ENCODE results near the gene PCYOX1L.

DNA sequence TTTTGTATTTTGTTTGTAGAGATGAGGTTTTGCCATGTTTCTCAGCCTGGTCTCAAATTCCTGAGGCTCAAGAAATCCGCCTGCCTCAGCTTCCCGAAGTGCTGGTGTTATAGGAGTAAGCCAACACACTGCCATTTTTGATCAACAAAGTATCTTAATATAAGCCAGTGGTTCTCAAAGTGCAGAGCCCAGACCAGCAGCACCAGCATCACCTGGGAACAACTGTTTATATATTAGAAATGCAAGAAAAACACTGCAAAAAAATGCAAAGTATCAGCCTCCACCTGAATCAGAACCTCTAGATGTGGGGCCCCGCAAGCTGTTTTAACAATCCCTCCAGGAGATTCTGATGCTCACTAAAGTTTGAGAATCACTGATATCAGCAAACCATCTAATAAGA lies 15.1 kb downstream of the PCYOX1L start:
- TF ChIP-seq NRF1 (IDR thresholded peaks at IDR 0.05; ENCODE audit: low read depth, low read length): no peak
- TF ChIP-seq KDM1A (IDR thresholded peaks at IDR 0.05; ENCODE audit: borderline replicate concordance, low read length): no peak
- TF ChIP-seq POLR2A (IDR thresholded peaks at IDR 0.05; ENCODE audit: control extremely low read depth in 1 of 2, low read depth in 2 of 2, low read length in 2 of 2): no peak
- no peak for TF ChIP-seq RBBP5 (IDR thresholded peaks at IDR 0.05; ENCODE audit: borderline replicate concordance, low read depth, low read length)
- no peak for TF ChIP-seq ZNF274 (IDR thresholded peaks at IDR 0.05; ENCODE audit: borderline replicate concordance, extremely low read depth, low read length)
- TF ChIP-seq, protein P1, sequence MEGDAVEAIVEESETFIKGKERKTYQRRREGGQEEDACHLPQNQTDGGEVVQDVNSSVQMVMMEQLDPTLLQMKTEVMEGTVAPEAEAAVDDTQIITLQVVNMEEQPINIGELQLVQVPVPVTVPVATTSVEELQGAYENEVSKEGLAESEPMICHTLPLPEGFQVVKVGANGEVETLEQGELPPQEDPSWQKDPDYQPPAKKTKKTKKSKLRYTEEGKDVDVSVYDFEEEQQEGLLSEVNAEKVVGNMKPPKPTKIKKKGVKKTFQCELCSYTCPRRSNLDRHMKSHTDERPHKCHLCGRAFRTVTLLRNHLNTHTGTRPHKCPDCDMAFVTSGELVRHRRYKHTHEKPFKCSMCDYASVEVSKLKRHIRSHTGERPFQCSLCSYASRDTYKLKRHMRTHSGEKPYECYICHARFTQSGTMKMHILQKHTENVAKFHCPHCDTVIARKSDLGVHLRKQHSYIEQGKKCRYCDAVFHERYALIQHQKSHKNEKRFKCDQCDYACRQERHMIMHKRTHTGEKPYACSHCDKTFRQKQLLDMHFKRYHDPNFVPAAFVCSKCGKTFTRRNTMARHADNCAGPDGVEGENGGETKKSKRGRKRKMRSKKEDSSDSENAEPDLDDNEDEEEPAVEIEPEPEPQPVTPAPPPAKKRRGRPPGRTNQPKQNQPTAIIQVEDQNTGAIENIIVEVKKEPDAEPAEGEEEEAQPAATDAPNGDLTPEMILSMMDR (IDR thresholded peaks at IDR 0.05; ENCODE audit: control extremely low read depth in 1 of 3, insufficient read depth in 1 of 3, low read depth in 1 of 3, low read length in 3 of 3): no peak
- no peak for TF ChIP-seq EP300 (IDR thresholded peaks at IDR 0.05; ENCODE audit: borderline replicate concordance in 1 of 2, low read depth in 2 of 2, low read length in 2 of 2)
